Fibroblast of lung (primary cell): ENCODE data around the gene GABBR1. TPM values are rescaled to one million over a fixed set of nuclear protein-coding genes. Genes with fewer than 3 reads are reported as not detected.

Experiments
- DNase-seq, 2 donors: peaks; one replicate each; pipeline versions ENCODE4 v3.0.0 to v3.0.0-alpha.2; 2010; ENCODE audit warnings: low read depth in 2 of 2
- H2AFZ ChIP-seq: 2 replicates; pipeline ENCODE4 v1.5.1; 2012; ENCODE audit warnings: low read length, control low read depth, inconsistent platforms
- H3K27ac ChIP-seq: 2 replicates; pipeline ENCODE4 v1.5.1; 2011; ENCODE audit warnings: low read length, control low read depth; ENCODE audit not compliant: insufficient read depth
- H3K27me3 ChIP-seq: 2 replicates; pipeline ENCODE4 v1.5.1; 2011; ENCODE audit warnings: mild to moderate bottlenecking, low read length; ENCODE audit not compliant: control insufficient read depth, insufficient read depth
- H3K36me3 ChIP-seq: 2 replicates; pipeline ENCODE4 v1.5.1; 2011; ENCODE audit warnings: low read length; ENCODE audit not compliant: control insufficient read depth, insufficient read depth
- H3K4me1 ChIP-seq: 2 replicates; pipeline ENCODE4 v1.5.1; 2011; ENCODE audit warnings: low read length; ENCODE audit not compliant: control insufficient read depth, insufficient read depth; ENCODE audit errors: extremely low read depth
- H3K4me2 ChIP-seq: 2 replicates; pipeline ENCODE4 v1.5.1; 2011; ENCODE audit warnings: low read length, control low read depth; ENCODE audit not compliant: insufficient read depth; ENCODE audit errors: extremely low read depth
- H3K4me3 ChIP-seq, 4 experiments: fragments of 200-600 bp in 1 of 4; sonication (generic) in 1 of 4; replicated peaks in 1 of 4; 2 replicates each; pipeline ENCODE4 v1.5.1; 2011 to 2016; ENCODE audit warnings: low read length in 4 of 4, low read depth in 3 of 4, mild to moderate bottlenecking in 3 of 4, control low read depth in 2 of 4, inconsistent platforms in 1 of 4, mixed read lengths in 1 of 4; ENCODE audit not compliant: insufficient read depth in 1 of 4; ENCODE audit errors: control extremely low read depth in 1 of 4
- H3K79me2 ChIP-seq: 2 replicates; pipeline ENCODE4 v1.5.1; 2012; ENCODE audit warnings: mild to moderate bottlenecking, low read length, inconsistent platforms; ENCODE audit not compliant: control insufficient read depth, insufficient read depth
- H3K9ac ChIP-seq: 2 replicates; pipeline ENCODE4 v1.5.1; 2011; ENCODE audit warnings: mild to moderate bottlenecking, low read length, control low read depth; ENCODE audit not compliant: insufficient read depth
- H3K9me3 ChIP-seq: 2 replicates; pipeline ENCODE4 v1.5.1; 2012; ENCODE audit warnings: low read depth, low read length; ENCODE audit not compliant: control insufficient read depth, insufficient read depth
- H4K20me1 ChIP-seq: 2 replicates; pipeline ENCODE4 v1.5.1; 2011; ENCODE audit warnings: low read length; ENCODE audit not compliant: control insufficient read depth, insufficient read depth; ENCODE audit errors: extremely low read depth
- EZH2 ChIP-seq: IDR thresholded peaks from 2 replicates; pipeline ENCODE4 v1.5.1; 2012; ENCODE audit warnings: low read length, control low read depth, mild to moderate bottlenecking; ENCODE audit errors: missing control alignments
- polyA plus RNA-seq, 2 donors: library from polyadenylated mRNA; depleted of rRNA in 1 of 2; stranded (reverse) in 1 of 2; unstranded in 1 of 2; fragments of >200 nt; gene quantifications; 2 replicates each; pipeline ENCODE4 v1.2.1, GENCODE V29; 2011 to 2012; ENCODE audit warnings: missing spikeins in 1 of 2
- total RNA-seq: library from RNA; depleted of rRNA; stranded (reverse); fragments of >200 nt; gene quantifications from 2 replicates; pipeline ENCODE4 v1.2.1, GENCODE V29; 2014
- TF ChIP-seq, protein P1 (sequence below), 2 donors: IDR thresholded peaks in 1 of 2; conservative IDR thresholded peaks in 1 of 2; 1 replicate in 1 of 2; 2 replicates in 1 of 2; pipeline ENCODE4 v1.5.1; 2011 to 2012; ENCODE audit warnings: low read length in 2 of 2, control low read depth in 1 of 2, inconsistent platforms in 1 of 2, low read depth in 1 of 2, mild to moderate bottlenecking in 1 of 2

GABBR1 gene
- total and polyA plus RNA-seq, 2 donors (not counting 1 experiment from before 2014, with no cell fraction given), result 10.9 to 13.4 TPM

DNA sequence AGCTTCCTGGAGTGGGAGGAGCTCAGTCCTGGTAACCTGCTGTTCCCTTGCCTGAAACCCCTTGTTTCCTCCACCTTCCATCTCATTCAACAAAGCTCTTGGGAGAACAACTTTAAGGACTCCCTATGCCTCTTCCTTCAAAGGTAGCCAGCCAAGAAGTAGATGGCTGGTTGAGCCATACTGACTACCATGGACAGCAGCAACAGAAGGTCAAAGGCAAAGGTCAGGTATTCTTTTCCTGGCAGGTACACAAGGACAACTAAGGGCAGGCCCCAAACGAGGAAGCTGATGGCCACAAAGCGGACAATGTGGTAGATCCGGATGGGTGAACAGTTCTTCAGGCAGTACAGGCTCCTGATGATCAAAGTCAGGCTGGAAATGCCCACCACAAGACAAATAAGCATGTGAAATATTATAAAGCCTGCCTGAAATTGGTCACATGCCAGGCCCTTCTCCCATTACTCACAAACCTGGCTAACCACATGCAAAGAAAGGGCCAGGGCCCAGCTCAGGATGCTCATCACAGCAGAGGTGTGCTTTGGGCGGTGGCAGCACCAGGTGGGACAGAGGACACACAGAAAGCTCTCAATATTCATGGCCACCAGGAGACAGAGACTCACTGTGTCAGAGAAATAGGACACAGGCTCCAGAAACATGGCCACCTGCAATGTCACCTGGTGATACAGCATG, 95.1 kb downstream of the GABBR1 start:
- Histone ChIP-seq H3K79me2 (no peaks in the 10 kb centered on the region), H4K20me1 (no peaks in the 10 kb centered on the region), H3K9me3 (no peaks in the 10 kb centered on the region), H3K4me1 (no peaks in the 10 kb centered on the region), H3K9ac (no peak overlapping the region), H3K4me3 (no peak overlapping the region), H2AFZ (no peak overlapping the region), H3K27me3 (no peaks in the 10 kb centered on the region), H3K4me2 (no peak overlapping the region), H3K36me3 (no peaks in the 10 kb centered on the region), H3K27ac (no peak overlapping the region)
- no peak for TF ChIP-seq EZH2
- TF ChIP-seq, protein P1, sequence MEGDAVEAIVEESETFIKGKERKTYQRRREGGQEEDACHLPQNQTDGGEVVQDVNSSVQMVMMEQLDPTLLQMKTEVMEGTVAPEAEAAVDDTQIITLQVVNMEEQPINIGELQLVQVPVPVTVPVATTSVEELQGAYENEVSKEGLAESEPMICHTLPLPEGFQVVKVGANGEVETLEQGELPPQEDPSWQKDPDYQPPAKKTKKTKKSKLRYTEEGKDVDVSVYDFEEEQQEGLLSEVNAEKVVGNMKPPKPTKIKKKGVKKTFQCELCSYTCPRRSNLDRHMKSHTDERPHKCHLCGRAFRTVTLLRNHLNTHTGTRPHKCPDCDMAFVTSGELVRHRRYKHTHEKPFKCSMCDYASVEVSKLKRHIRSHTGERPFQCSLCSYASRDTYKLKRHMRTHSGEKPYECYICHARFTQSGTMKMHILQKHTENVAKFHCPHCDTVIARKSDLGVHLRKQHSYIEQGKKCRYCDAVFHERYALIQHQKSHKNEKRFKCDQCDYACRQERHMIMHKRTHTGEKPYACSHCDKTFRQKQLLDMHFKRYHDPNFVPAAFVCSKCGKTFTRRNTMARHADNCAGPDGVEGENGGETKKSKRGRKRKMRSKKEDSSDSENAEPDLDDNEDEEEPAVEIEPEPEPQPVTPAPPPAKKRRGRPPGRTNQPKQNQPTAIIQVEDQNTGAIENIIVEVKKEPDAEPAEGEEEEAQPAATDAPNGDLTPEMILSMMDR (conservative IDR thresholded peaks at IDR 0.05 in 1 of 2, IDR thresholded peaks at IDR 0.05 in 1 of 2; ENCODE audit: low read depth in 1 of 2, low read length in 2 of 2), result no peak
- DNase-seq, result no peak

DNA sequence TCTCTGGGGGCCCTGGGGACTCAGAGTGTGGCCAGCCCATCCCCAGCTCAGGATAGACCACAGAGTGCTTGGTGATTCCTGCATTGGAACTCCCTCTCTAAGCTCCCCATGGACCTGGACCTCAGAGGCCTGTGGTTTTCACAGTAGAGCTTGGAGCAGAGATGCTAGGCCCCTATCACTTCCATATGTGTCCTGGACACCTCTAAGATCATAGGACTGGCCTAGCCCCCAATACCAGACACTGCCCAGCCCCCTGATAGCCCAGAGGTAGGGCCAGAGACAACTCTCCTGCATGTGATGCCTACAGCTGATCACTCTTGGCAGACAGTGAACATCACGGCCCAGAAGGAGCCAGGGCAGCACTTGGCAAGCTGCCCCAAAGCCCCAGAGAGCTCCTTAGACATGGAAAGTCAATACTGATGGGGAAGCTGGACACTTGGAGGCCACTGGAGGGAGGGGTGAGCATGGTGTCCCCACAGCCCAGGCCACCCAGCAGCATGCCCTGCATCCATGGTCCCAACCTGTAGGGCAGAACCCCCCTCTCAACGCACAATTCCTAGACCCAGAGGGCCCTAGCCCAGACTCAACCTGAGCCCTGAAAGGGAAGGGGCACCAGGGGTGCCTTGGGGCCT, 100.5 kb downstream of the GABBR1 start:
- no peaks in the 10 kb centered on the region for H3K79me2 ChIP-seq
- no peak overlapping the region for H3K9ac ChIP-seq
- H3K27ac ChIP-seq, result no peak overlapping the region
- no peak overlapping the region for H3K4me2 ChIP-seq
- TF ChIP-seq, protein P1 (conservative IDR thresholded peaks at IDR 0.05 in 1 of 2, IDR thresholded peaks at IDR 0.05 in 1 of 2; ENCODE audit: low read depth in 1 of 2, low read length in 2 of 2), result no peak
- TF ChIP-seq EZH2, result no peak
- no peak overlapping the region for H3K4me3 ChIP-seq
- H4K20me1 ChIP-seq, result no peaks in the 10 kb centered on the region
- no peaks in the 10 kb centered on the region for H3K36me3 ChIP-seq
- no peak for DNase-seq
- H3K9me3 ChIP-seq, result no peaks in the 10 kb centered on the region
- H3K27me3 ChIP-seq, result no peaks in the 10 kb centered on the region
- H3K4me1 ChIP-seq, result no peaks in the 10 kb centered on the region
- no peak overlapping the region for H2AFZ ChIP-seq

DNA sequence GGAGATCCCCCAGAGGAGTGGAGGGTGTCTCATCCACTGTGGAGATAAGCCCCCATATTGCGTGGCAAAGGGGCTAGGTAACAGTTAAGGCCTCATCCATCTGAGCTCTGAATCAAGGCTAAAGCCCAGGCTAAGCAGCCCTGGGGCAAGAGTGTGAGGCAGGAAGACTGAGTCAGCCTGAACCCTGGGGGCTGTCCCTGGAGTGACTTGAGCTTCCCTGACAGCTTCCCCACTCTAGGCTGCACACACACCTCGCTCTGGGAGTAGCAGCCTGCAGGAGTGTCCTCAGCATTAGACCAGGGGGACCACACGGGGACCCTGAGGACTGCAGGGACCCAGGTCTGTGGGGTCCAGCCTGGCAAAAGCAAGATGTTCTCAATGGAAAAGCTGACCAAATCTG, 101.3 kb downstream of the GABBR1 start:
- TF ChIP-seq, protein P1 (conservative IDR thresholded peaks at IDR 0.05 in 1 of 2, IDR thresholded peaks at IDR 0.05 in 1 of 2; ENCODE audit: low read depth in 1 of 2, low read length in 2 of 2), result no peak
- no peak for TF ChIP-seq EZH2
- H3K9ac ChIP-seq, result no peak overlapping the region
- H3K36me3 ChIP-seq, result no peaks in the 10 kb centered on the region
- H3K9me3 ChIP-seq, result no peaks in the 10 kb centered on the region
- H2AFZ ChIP-seq, result no peak overlapping the region
- no peak for DNase-seq
- no peak overlapping the region for H3K4me3 ChIP-seq
- no peak overlapping the region for H3K4me2 ChIP-seq
- H4K20me1 ChIP-seq, result no peaks in the 10 kb centered on the region
- no peaks in the 10 kb centered on the region for H3K4me1 ChIP-seq
- no peaks in the 10 kb centered on the region for H3K27me3 ChIP-seq
- H3K27ac ChIP-seq, result no peak overlapping the region
- no peaks in the 10 kb centered on the region for H3K79me2 ChIP-seq
